Measurements from ENCODE around the gene FRMD4A.

Gene FRMD4A

DNA sequence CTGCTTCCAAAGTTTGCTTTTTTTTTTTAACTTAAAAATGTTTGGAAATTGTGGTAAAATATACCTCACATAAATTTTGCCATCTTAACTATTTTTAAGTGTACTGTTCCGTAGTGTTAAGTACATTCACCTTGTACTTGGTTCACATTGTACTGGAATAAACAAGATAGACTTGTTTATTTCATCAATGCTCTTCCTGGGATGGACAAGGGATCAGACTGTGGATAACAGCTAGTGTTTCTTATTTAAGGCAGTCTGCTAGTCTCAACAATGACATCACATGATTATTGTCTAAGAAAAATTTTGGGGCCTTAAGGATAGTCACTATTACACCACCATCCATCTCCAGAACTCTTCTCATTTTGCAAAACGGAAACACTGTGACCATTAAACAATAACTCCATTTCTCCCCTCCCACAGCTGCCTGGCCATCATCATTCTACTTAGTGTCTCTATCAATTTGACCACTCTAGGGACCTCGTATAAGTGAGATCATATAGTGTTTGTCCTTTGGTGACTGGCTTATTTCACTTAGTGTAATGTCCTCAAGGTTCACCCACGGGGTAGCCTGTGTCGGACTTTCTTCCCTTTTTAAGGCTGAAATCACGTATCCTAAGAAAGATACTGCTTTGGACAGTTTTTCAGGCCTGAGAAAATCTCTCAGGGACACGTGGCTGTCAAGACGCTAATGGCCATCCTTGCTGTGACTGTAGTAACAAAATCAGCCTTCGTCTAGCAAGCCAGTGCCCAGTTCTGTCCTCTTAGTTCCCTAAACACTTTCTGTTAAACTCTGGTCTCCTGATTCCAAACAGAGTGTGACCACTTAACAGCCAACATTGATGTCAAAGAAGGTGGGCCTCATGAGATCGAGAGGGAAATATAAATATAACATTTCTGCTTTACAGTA lies 305.2 kb downstream of the FRMD4A start:
- no peak overlapping the region for H3K27ac ChIP-seq (ENCODE audit: low read depth, low read length)
- H3K9ac ChIP-seq (ENCODE audit: low read length), result no peak overlapping the region
- H3K36me3 ChIP-seq (ENCODE audit: control insufficient read depth, insufficient read depth, low read length), result no peaks in the 10 kb centered on the region
- no peaks in the 10 kb centered on the region for H3K4me1 ChIP-seq (ENCODE audit: control insufficient read depth, insufficient read depth, low read length)
- H3K27me3 ChIP-seq (ENCODE audit: control insufficient read depth, insufficient read depth, low read length), result no peaks in the 10 kb centered on the region
- no peak overlapping the region for H3K4me3 ChIP-seq (ENCODE audit: low read length)

GRCh38 chr10:14024329-14025202 lies 306.2 kb downstream of the FRMD4A start:
- H3K36me3 ChIP-seq (ENCODE audit: control insufficient read depth, insufficient read depth, low read length), result no peaks in the 10 kb centered on the region
- H3K9ac ChIP-seq (ENCODE audit: low read length), result no peak overlapping the region
- H3K27me3 ChIP-seq (ENCODE audit: control insufficient read depth, insufficient read depth, low read length), result no peaks in the 10 kb centered on the region
- no peak overlapping the region for H3K27ac ChIP-seq (ENCODE audit: low read depth, low read length)
- H3K4me3 ChIP-seq (ENCODE audit: low read length), result peak overlapping the region; percentile 47
- H3K4me1 ChIP-seq (ENCODE audit: control insufficient read depth, insufficient read depth, low read length), result no peaks in the 10 kb centered on the region

DNA sequence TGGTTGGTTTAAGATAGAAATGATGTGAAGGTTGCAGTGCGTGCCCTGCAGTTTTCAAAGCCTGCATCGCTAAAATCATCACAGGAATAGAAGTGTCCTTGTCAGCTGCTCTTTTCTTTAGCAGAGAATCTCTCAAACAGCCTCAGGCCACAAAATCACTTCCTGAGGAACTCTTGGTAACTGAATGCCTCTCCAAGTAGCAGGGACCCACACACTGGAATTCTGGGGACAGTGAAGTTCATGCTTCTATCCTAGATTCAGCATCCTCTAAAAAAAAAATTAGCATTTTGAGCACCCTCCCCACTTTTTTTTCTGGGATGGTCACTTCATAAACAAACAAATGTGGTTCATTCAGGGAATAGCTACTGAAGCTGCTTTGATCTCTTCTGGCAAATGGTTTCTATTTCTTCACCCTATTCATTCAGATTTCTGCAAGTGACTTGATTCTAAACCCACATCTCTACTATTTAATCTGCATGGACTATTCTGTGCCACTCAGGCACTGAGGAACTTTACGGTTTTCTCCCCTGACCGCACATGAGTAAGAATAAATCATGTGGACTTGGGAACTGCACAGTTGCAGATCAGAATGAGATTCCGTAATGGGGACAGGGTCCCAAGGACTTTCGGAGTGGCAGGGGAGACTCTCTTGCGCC lies 306.9 kb downstream of the FRMD4A start:
- H3K36me3 ChIP-seq (ENCODE audit: control insufficient read depth, insufficient read depth, low read length), result no peaks in the 10 kb centered on the region
- H3K4me3 ChIP-seq (ENCODE audit: low read length), result peak overlapping the region; percentile 47
- H3K27ac ChIP-seq (ENCODE audit: low read depth, low read length), result no peak overlapping the region
- H3K27me3 ChIP-seq (ENCODE audit: control insufficient read depth, insufficient read depth, low read length), result no peaks in the 10 kb centered on the region
- H3K4me1 ChIP-seq (ENCODE audit: control insufficient read depth, insufficient read depth, low read length), result no peaks in the 10 kb centered on the region
- H3K9ac ChIP-seq (ENCODE audit: low read length), result no peak overlapping the region

DNA sequence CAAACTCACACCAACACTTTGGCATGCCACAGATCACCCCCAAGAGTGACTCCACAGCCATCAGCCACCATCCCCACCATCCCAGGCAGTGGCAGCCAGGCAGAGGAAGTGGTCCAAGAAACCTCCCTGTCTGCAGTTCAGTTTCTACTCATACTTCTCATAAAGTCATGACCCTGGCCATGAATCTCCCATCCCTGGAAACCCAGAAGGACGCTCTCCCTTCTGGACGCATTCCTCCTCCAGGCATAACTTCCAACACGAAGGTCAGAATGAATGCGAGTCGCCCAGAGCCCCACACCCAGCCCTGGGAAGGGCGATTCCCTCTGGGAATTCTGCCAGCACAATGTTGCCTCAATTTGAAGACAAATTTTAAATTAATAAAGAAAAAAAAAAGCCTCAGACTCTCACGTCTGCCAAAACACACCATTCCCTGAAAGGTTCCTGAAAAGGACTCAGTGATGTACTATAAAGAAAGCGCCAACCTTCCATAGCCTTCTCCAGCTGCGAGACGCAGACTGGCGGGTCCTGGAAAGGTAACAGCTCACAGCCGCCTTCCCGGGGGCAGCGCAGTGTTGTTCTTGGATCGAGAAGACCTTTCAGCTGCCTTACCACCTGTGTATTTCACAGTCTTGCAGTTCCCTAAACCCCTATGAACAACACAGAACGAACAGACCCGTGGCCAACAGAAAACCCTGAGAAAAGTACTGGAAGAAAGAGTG lies 307.6 kb downstream of the FRMD4A start:
- H3K9ac ChIP-seq (ENCODE audit: low read length), result no peak overlapping the region
- no peaks in the 10 kb centered on the region for H3K27me3 ChIP-seq (ENCODE audit: control insufficient read depth, insufficient read depth, low read length)
- no peaks in the 10 kb centered on the region for H3K4me1 ChIP-seq (ENCODE audit: control insufficient read depth, insufficient read depth, low read length)
- H3K4me3 ChIP-seq (ENCODE audit: low read length), result peak overlapping the region; percentile 40
- H3K27ac ChIP-seq (ENCODE audit: low read depth, low read length), result no peak overlapping the region
- H3K36me3 ChIP-seq (ENCODE audit: control insufficient read depth, insufficient read depth, low read length), result no peaks in the 10 kb centered on the region

- no peaks in the 10 kb centered on the region for H3K4me1 ChIP-seq (ENCODE audit: control insufficient read depth, insufficient read depth, low read length)
- no peaks in the 10 kb centered on the region for H3K27me3 ChIP-seq (ENCODE audit: control insufficient read depth, insufficient read depth, low read length)
- no peak overlapping the region for H3K9ac ChIP-seq (ENCODE audit: low read length)
- H3K27ac ChIP-seq (ENCODE audit: low read depth, low read length), result no peak overlapping the region
- no peaks in the 10 kb centered on the region for H3K36me3 ChIP-seq (ENCODE audit: control insufficient read depth, insufficient read depth, low read length)
- H3K4me3 ChIP-seq (ENCODE audit: low read length), result no peak overlapping the region
These were observed 308.7 kb downstream of the FRMD4A start for GRCh38 chr10:14022052-14022451.

- H3K36me3 ChIP-seq (ENCODE audit: control insufficient read depth, insufficient read depth, low read length), result no peaks in the 10 kb centered on the region
- no peaks in the 10 kb centered on the region for H3K27me3 ChIP-seq (ENCODE audit: control insufficient read depth, insufficient read depth, low read length)
- H3K27ac ChIP-seq (ENCODE audit: low read depth, low read length), result no peak overlapping the region
- H3K9ac ChIP-seq (ENCODE audit: low read length), result no peak overlapping the region
- H3K4me1 ChIP-seq (ENCODE audit: control insufficient read depth, insufficient read depth, low read length), result no peaks in the 10 kb centered on the region
- H3K4me3 ChIP-seq (ENCODE audit: low read length), result no peak overlapping the region
These were observed 310.6 kb downstream of the FRMD4A start for GRCh38 chr10:14020037-14020664.

DNA sequence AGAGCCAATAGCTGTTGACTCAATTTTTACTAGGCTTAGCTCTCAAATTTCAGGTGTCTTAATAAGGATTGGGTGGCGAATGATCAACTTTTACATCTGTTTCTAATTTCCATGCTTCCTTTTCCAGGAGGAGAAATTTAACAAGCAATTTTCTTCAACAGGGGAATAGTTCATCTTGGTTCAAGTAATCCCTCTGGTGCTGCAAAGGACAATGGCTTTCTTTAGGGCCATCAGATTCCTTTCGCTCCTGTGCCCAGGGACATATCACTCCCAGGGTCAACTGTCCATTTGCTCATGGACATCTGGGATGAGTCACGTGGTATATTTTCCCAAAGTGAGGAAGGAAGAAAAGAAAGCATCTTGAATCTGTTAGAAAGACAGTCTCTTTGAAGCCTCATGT lies 313.3 kb downstream of the FRMD4A start:
- no peak overlapping the region for H3K27ac ChIP-seq (ENCODE audit: low read depth, low read length)
- no peaks in the 10 kb centered on the region for H3K27me3 ChIP-seq (ENCODE audit: control insufficient read depth, insufficient read depth, low read length)
- no peak overlapping the region for H3K4me3 ChIP-seq (ENCODE audit: low read length)
- H3K4me1 ChIP-seq (ENCODE audit: control insufficient read depth, insufficient read depth, low read length), result no peaks in the 10 kb centered on the region
- no peaks in the 10 kb centered on the region for H3K36me3 ChIP-seq (ENCODE audit: control insufficient read depth, insufficient read depth, low read length)
- H3K9ac ChIP-seq (ENCODE audit: low read length), result no peak overlapping the region

DNA sequence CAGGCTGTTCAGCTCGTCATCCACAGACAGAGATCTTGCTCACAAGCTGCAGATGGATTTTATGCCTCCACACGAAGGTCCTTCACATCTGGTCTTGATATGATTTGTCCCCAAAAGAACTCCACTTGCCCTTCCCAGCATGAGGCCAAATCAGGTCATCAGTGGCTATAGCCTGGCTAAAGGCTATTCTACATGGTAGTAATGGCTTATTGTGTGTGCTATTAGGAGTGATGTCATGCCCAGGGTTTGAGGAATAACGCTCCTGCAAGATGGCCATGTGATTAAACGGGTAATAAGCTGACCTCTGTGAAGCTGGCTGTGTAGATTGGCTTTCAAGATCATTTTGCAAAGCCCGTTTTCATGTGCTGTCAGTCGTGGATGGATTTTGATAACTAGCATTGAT lies 313.8 kb downstream of the FRMD4A start:
- Histone ChIP-seq H3K27me3 (ENCODE audit: control insufficient read depth, insufficient read depth, low read length) (no peaks in the 10 kb centered on the region), H3K27ac (ENCODE audit: low read depth, low read length) (no peak overlapping the region), H3K4me1 (ENCODE audit: control insufficient read depth, insufficient read depth, low read length) (no peaks in the 10 kb centered on the region), H3K4me3 (ENCODE audit: low read length) (no peak overlapping the region), H3K36me3 (ENCODE audit: control insufficient read depth, insufficient read depth, low read length) (no peaks in the 10 kb centered on the region), H3K9ac (ENCODE audit: low read length) (no peak overlapping the region)

DNA sequence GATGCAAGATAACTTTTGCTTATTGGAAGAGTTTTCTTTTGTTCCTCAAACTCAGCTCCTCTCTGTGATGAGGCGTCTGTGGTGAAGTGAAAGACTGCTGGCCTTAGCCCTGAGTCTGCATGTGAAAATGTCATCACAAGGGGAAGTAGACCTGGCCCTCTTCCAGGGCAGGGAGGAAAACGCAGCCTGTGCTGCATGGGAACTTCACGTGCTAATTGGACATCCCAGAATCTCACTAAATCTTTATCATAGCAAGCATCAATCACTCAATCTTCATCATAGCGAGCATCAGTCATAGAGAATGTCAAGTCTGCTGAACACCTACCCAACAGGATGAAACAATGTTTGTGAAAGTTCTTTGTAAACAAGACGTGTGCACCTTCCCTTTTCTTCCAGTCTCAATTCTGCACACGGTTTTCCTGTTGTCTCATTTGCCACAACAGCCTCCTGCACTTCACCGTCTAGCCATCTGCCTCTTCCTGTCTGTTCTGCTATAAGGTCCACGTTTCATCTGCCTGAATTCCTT lies 314.6 kb downstream of the FRMD4A start:
- no peaks in the 10 kb centered on the region for H3K4me1 ChIP-seq (ENCODE audit: control insufficient read depth, insufficient read depth, low read length)

DNA sequence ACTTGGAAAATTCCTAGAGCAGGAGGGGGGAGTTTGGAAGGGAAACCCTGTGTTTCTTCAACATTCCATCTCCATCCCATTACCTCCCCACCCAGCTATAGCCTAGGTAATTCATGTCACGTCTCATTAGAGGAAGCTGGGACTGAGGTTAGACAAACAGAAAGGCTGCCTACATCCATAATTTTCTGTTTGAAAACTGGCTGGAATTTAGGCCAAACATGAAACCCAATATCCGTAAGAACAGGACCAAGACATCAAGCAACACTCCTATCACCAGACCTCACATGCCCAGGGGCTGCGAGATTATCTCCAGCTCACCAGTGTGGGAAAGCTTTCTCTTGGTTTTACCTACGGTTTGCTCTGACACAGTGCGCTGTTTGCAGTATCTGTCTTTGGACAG lies 316.3 kb downstream of the FRMD4A start:
- Histone ChIP-seq H3K9ac (ENCODE audit: low read length) (no peak overlapping the region), H3K36me3 (ENCODE audit: control insufficient read depth, insufficient read depth, low read length) (no peaks in the 10 kb centered on the region), H3K4me3 (ENCODE audit: low read length) (no peak overlapping the region), H3K4me1 (ENCODE audit: control insufficient read depth, insufficient read depth, low read length) (no peaks in the 10 kb centered on the region), H3K27me3 (ENCODE audit: control insufficient read depth, insufficient read depth, low read length) (peaks cover 3% of the 10 kb centered on the region), H3K27ac (ENCODE audit: low read depth, low read length) (no peak overlapping the region)

More for the DNA sequence above, 314.6 kb downstream of the FRMD4A start:
- H3K4me3 ChIP-seq (ENCODE audit: low read length), result no peak overlapping the region
- H3K27me3 ChIP-seq (ENCODE audit: control insufficient read depth, insufficient read depth, low read length), result peaks cover 3% of the 10 kb centered on the region
- H3K9ac ChIP-seq (ENCODE audit: low read length), result no peak overlapping the region
- H3K36me3 ChIP-seq (ENCODE audit: control insufficient read depth, insufficient read depth, low read length), result no peaks in the 10 kb centered on the region
- no peak overlapping the region for H3K27ac ChIP-seq (ENCODE audit: low read depth, low read length)

- Histone ChIP-seq H3K4me3 (ENCODE audit: low read length) (no peak overlapping the region), H3K4me1 (ENCODE audit: control insufficient read depth, insufficient read depth, low read length) (no peaks in the 10 kb centered on the region), H3K9ac (ENCODE audit: low read length) (no peak overlapping the region), H3K36me3 (ENCODE audit: control insufficient read depth, insufficient read depth, low read length) (no peaks in the 10 kb centered on the region), H3K27ac (ENCODE audit: low read depth, low read length) (no peak overlapping the region), H3K27me3 (ENCODE audit: control insufficient read depth, insufficient read depth, low read length) (peaks cover 3% of the 10 kb centered on the region)
These were observed 319.8 kb downstream of the FRMD4A start for GRCh38 chr10:14010769-14011574.
